Immature natural killer cell (primary cell): ENCODE results near the gene MECP2. TPM values are rescaled to one million over a fixed set of nuclear protein-coding genes. Genes with fewer than 3 reads are reported as not detected.
"Not testable (repeated sequence)": the region's sequence is repeated elsewhere in the genome, so short reads cannot be mapped to it uniquely, and the experiment has no call there.

ENCODE experiments used
- DNase-seq, 3 donors: peaks; one replicate each; pipeline ENCODE4 v3.0.0; 2022; ENCODE audit warnings: mixed read lengths in 1 of 3
- H3K27ac Mint-ChIP-seq, 6 donors: one replicate each; pipeline ENCODE4 v1.8.0; 2020; ENCODE audit warnings: mixed read lengths in 6 of 6, mild to moderate bottlenecking in 5 of 6, inconsistent platforms in 4 of 6, moderate library complexity in 3 of 6
- H3K27me3 Mint-ChIP-seq, 3 donors: one replicate each; pipeline ENCODE4 v1.8.0; 2020 to 2021; ENCODE audit warnings: low read depth in 3 of 3, mild to moderate bottlenecking in 3 of 3, mixed read lengths in 3 of 3, moderate library complexity in 3 of 3, inconsistent platforms in 1 of 3
- H3K36me3 Mint-ChIP-seq, 3 donors: one replicate each; pipeline ENCODE4 v1.8.0; 2020; ENCODE audit warnings: mixed read lengths in 3 of 3, inconsistent platforms in 2 of 3, mild to moderate bottlenecking in 2 of 3
- H3K4me1 Mint-ChIP-seq, 2 donors: one replicate each; pipeline ENCODE4 v1.8.0; 2020; ENCODE audit warnings: inconsistent platforms in 2 of 2, mild to moderate bottlenecking in 2 of 2, mixed read lengths in 2 of 2, moderate library complexity in 1 of 2
- H3K4me3 Mint-ChIP-seq, 5 donors: one replicate each; pipeline ENCODE4 v1.8.0; 2020; ENCODE audit warnings: mild to moderate bottlenecking in 5 of 5, mixed read lengths in 5 of 5, inconsistent platforms in 3 of 5, moderate library complexity in 3 of 5
- H3K9me3 Mint-ChIP-seq, 6 donors: one replicate each; pipeline ENCODE4 v1.8.0; 2020; ENCODE audit warnings: mild to moderate bottlenecking in 6 of 6, mixed read lengths in 6 of 6, inconsistent platforms in 4 of 6, moderate library complexity in 3 of 6
- polyA plus RNA-seq, 3 donors: library from polyadenylated mRNA; unstranded; fragments of 300-500 nt; fragmentation: Illumina TruSeq; gene quantifications; one replicate each; pipeline ENCODE4 v1.2.3, GENCODE V29; 2021

The MECP2 gene
- 10 to 100 TPM; 11.4 to 31.5 (median 18.3) TPM for polyA plus RNA-seq

- DNase-seq = peak; percentile 88 to 93 (median 91)
- Mint-ChIP-seq H3K9me3 (peaks cover 0 to 2% (median 0%) of the 10 kb centered on the region in 6 donors), H3K4me1 (peaks cover 42 to 46% of the 10 kb centered on the region in 2 donors), H3K4me3 (peak within 1 kb of the TSS; percentile 89 to 97 (median 95)), H3K36me3 (no peaks in the 10 kb centered on the region), H3K27ac (peak within 1 kb of the TSS; percentile 87 to 98 (median 94)), H3K27me3 (peaks cover 8 to 27% (median 11%) of the 10 kb centered on the region in 3 donors)
Measured at GRCh38 chrX:154097589-154098541, at the start of gene MECP2. Gene MECP2, minus strand, starts transcription at chrX:154097717.

- peak within 1 kb of the TSS in 1 of 6 donors; percentile 2 for H3K27ac Mint-ChIP-seq
- not testable (repeated sequence) for DNase-seq, H3K36me3 Mint-ChIP-seq, H3K4me3 Mint-ChIP-seq, H3K27me3 Mint-ChIP-seq, H3K9me3 Mint-ChIP-seq, H3K4me1 Mint-ChIP-seq
Measured at GRCh38 chrX:154144010-154144409, 46.5 kb upstream of the MECP2 start, which contains the start of gene OPN1LW. Gene OPN1LW, plus strand, starts transcription at chrX:154144243. Its CDS starts 41 bp downstream, at chrX:154144284.

GRCh38 chrX:154142950-154143745 is 45.6 kb upstream of the MECP2 start:
- Mint-ChIP-seq H3K4me1 (peaks cover 0 to 5% of the 10 kb centered on the region in 2 donors), H3K9me3 (no peaks in the 10 kb centered on the region), H3K27me3 (peaks cover 0 to 3% (median 2%) of the 10 kb centered on the region in 3 donors), H3K27ac (peak overlapping the region in 1 of 6 donors; percentile 2), H3K4me3 (no peak overlapping the region), H3K36me3 (no peaks in the 10 kb centered on the region)
- no peak for DNase-seq

- H3K36me3 Mint-ChIP-seq = no peaks in the 10 kb centered on the region
- DNase-seq = no peak
- H3K4me3 Mint-ChIP-seq = no peak overlapping the region
- peaks cover 0 to 3% (median 2%) of the 10 kb centered on the region in 3 donors for H3K27me3 Mint-ChIP-seq
- no peak overlapping the region for H3K27ac Mint-ChIP-seq
- H3K9me3 Mint-ChIP-seq = no peaks in the 10 kb centered on the region
- peaks cover 7 to 10% of the 10 kb centered on the region in 2 donors for H3K4me1 Mint-ChIP-seq
Measured at GRCh38 chrX:154142386-154142785, 44.9 kb upstream of the MECP2 start.

- Mint-ChIP-seq H3K36me3 (no peaks in the 10 kb centered on the region), H3K27ac (peak overlapping the region in 1 of 6 donors; percentile 17), H3K4me1 (peaks cover 23 to 25% of the 10 kb centered on the region in 2 donors), H3K9me3 (no peaks in the 10 kb centered on the region), H3K4me3 (no peak overlapping the region), H3K27me3 (peaks cover 2 to 6% (median 2%) of the 10 kb centered on the region in 3 donors)
- no peak for DNase-seq
Measured at GRCh38 chrX:154140742-154141141, 43.2 kb upstream of the MECP2 start.

- Mint-ChIP-seq H3K27ac (peak overlapping the region in 1 of 6 donors; percentile 18), H3K27me3 (peaks cover 2 to 7% (median 2%) of the 10 kb centered on the region in 3 donors), H3K36me3 (no peaks in the 10 kb centered on the region), H3K4me1 (peaks cover 27 to 29% of the 10 kb centered on the region in 2 donors), H3K4me3 (no peak overlapping the region), H3K9me3 (no peaks in the 10 kb centered on the region)
- no peak for DNase-seq
Measured at GRCh38 chrX:154140206-154140605, 42.7 kb upstream of the MECP2 start.

- DNase-seq = no peak
- H3K27me3 Mint-ChIP-seq = peaks cover 2 to 7% (median 3%) of the 10 kb centered on the region in 3 donors
- H3K9me3 Mint-ChIP-seq = no peaks in the 10 kb centered on the region
- no peaks in the 10 kb centered on the region for H3K36me3 Mint-ChIP-seq
- peak overlapping the region in 1 of 5 donors; percentile 48 for H3K4me3 Mint-ChIP-seq
- peaks cover 27 to 29% of the 10 kb centered on the region in 2 donors for H3K4me1 Mint-ChIP-seq
- peak overlapping the region in 5 of 6 donors; percentile 44 to 91 (median 61) for H3K27ac Mint-ChIP-seq
Measured at GRCh38 chrX:154138857-154139256, 41.3 kb upstream of the MECP2 start.

- Mint-ChIP-seq H3K27ac (peak overlapping the region; percentile 81 to 96 (median 92)), H3K9me3 (no peaks in the 10 kb centered on the region), H3K27me3 (peaks cover 2 to 7% (median 3%) of the 10 kb centered on the region in 3 donors), H3K4me1 (peaks cover 27 to 29% of the 10 kb centered on the region in 2 donors), H3K4me3 (peak overlapping the region; percentile 70 to 83 (median 80)), H3K36me3 (no peaks in the 10 kb centered on the region)
- DNase-seq = peak; percentile 77 to 83 (median 82)
Measured at GRCh38 chrX:154136627-154137161, 39.2 kb upstream of the MECP2 start.

- Mint-ChIP-seq H3K4me1 (peaks cover 27 to 29% of the 10 kb centered on the region in 2 donors), H3K36me3 (no peaks in the 10 kb centered on the region), H3K27me3 (peaks cover 2 to 7% (median 3%) of the 10 kb centered on the region in 3 donors), H3K4me3 (peak overlapping the region; percentile 29 to 83 (median 72)), H3K9me3 (no peaks in the 10 kb centered on the region), H3K27ac (peak overlapping the region; percentile 81 to 96 (median 92))
- no peak for DNase-seq
Measured at GRCh38 chrX:154135458-154136229, 38.1 kb upstream of the MECP2 start.

GRCh38 chrX:154132366-154132765 is 34.8 kb upstream of the MECP2 start:
- H3K9me3 Mint-ChIP-seq = no peaks in the 10 kb centered on the region
- no peak overlapping the region for H3K27ac Mint-ChIP-seq
- H3K27me3 Mint-ChIP-seq = peaks cover 0 to 4% (median 3%) of the 10 kb centered on the region in 3 donors
- peaks cover 19 to 20% of the 10 kb centered on the region in 2 donors for H3K4me1 Mint-ChIP-seq
- no peaks in the 10 kb centered on the region for H3K36me3 Mint-ChIP-seq
- DNase-seq = no peak
- no peak overlapping the region for H3K4me3 Mint-ChIP-seq

GRCh38 chrX:154131955-154132354 is 34.4 kb upstream of the MECP2 start:
- Mint-ChIP-seq H3K9me3 (no peaks in the 10 kb centered on the region), H3K36me3 (no peaks in the 10 kb centered on the region), H3K4me3 (no peak overlapping the region), H3K4me1 (peaks cover 15 to 16% of the 10 kb centered on the region in 2 donors), H3K27me3 (peaks cover 0 to 4% (median 4%) of the 10 kb centered on the region in 3 donors), H3K27ac (no peak overlapping the region)
- DNase-seq = no peak

- Mint-ChIP-seq H3K4me1 (peaks cover 38 to 39% of the 10 kb centered on the region in 2 donors), H3K27me3 (peaks cover 0 to 4% (median 0%) of the 10 kb centered on the region in 3 donors), H3K27ac (peak overlapping the region in 1 of 6 donors; percentile 16), H3K4me3 (no peak overlapping the region), H3K36me3 (no peaks in the 10 kb centered on the region), H3K9me3 (no peaks in the 10 kb centered on the region)
- DNase-seq = no peak
Measured at GRCh38 chrX:154126101-154126500, 28.6 kb upstream of the MECP2 start.
